GM23248 (cell line): Measurements from ENCODE around the gene PDE1A. TPM values are rescaled to one million over a fixed set of nuclear protein-coding genes. Genes with fewer than 3 reads are reported as not detected.

Experiments
- DNase-seq: peaks from one replicate; pipeline ENCODE4 v3.0.0-alpha.2; 2015
- H2AFZ ChIP-seq: fragments of 200-600 bp; sonication (generic); 2 replicates; pipeline ENCODE4 v1.6.1; 2016; ENCODE audit warnings: antibody characterized with exemption
- H3F3A ChIP-seq: fragments of 200-600 bp; sonication (generic); 2 replicates; pipeline ENCODE4 v1.6.1; 2016; ENCODE audit warnings: mild to moderate bottlenecking, antibody characterized with exemption, mixed run types; ENCODE audit not compliant: insufficient read depth
- H3K27ac ChIP-seq: fragments of 200-600 bp; sonication (generic); 2 replicates; pipeline ENCODE4 v1.5.1; 2016; ENCODE audit warnings: mild to moderate bottlenecking
- H3K27me3 ChIP-seq: fragments of 200-600 bp; sonication (generic); replicated peaks from 2 replicates; pipeline ENCODE4 v1.6.1; 2016; ENCODE audit warnings: mild to moderate bottlenecking; ENCODE audit not compliant: insufficient read depth
- H3K36me3 ChIP-seq: fragments of 200-600 bp; sonication (generic); 2 replicates; pipeline ENCODE4 v1.6.1; 2016; ENCODE audit warnings: low read depth, mild to moderate bottlenecking
- H3K4me1 ChIP-seq: fragments of 200-600 bp; sonication (generic); 2 replicates; pipeline ENCODE4 v1.6.1; 2016; ENCODE audit warnings: mild to moderate bottlenecking; ENCODE audit not compliant: insufficient read depth
- H3K4me2 ChIP-seq: fragments of 200-600 bp; sonication (generic); one replicate; pipeline ENCODE4 v1.6.1; 2016; ENCODE audit warnings: mild to moderate bottlenecking; ENCODE audit not compliant: unreplicated experiment
- H3K4me3 ChIP-seq: fragments of 200-600 bp; sonication (generic); 2 replicates; pipeline ENCODE4 v1.5.1; 2016; ENCODE audit warnings: mild to moderate bottlenecking
- H3K79me2 ChIP-seq: fragments of 200-600 bp; sonication (generic); 2 replicates; pipeline ENCODE4 v1.6.1; 2016; ENCODE audit warnings: mild to moderate bottlenecking; ENCODE audit not compliant: insufficient read depth
- H3K9ac ChIP-seq: fragments of 200-600 bp; sonication (generic); 2 replicates; pipeline ENCODE4 v1.6.1; 2016; ENCODE audit warnings: mild to moderate bottlenecking
- H3K9me2 ChIP-seq: fragments of 200-600 bp; sonication (generic); 2 replicates; pipeline ENCODE4 v1.6.1; 2016; ENCODE audit warnings: mixed run types, mild to moderate bottlenecking, moderate library complexity; ENCODE audit not compliant: insufficient read depth
- H3K9me3 ChIP-seq: fragments of 200-600 bp; sonication (generic); one replicate; pipeline ENCODE4 v1.6.1; 2017; ENCODE audit warnings: low read depth
- H4K20me1 ChIP-seq: fragments of 200-600 bp; sonication (generic); 2 replicates; pipeline ENCODE4 v1.6.0; 2016; ENCODE audit not compliant: insufficient read depth
- EZH2 ChIP-seq: fragments of 200-600 bp; sonication (generic); IDR thresholded peaks from 2 replicates; pipeline ENCODE4 v1.6.1; 2018; ENCODE audit warnings: antibody characterized with exemption, mild to moderate bottlenecking; ENCODE audit not compliant: insufficient read depth, poor library complexity, severe bottlenecking
- EZH2phosphoT487 ChIP-seq: fragments of 200-600 bp; sonication (generic); IDR thresholded peaks from 2 replicates; pipeline ENCODE4 v1.6.1; 2018; ENCODE audit warnings: antibody characterized with exemption, moderate library complexity, mild to moderate bottlenecking, low read depth; ENCODE audit not compliant: insufficient read depth
- WGBS, 2 experiments: methylation state at CpG; one replicate each; pipeline ENCODE4 v1.1.6; 2015 to 2017; ENCODE audit warnings: low lambda C conversion rate in 2 of 2, low coverage in 1 of 2; ENCODE audit errors: missing lambda C conversion rate in 2 of 2; 5-methylcytosine and 5-hydroxymethylcytosine counted together
- in situ Hi-C: fragments of 300-500 bp; cut with MboI; formaldehyde crosslinking; loops from 2 replicates; pipeline ENCODE4 v1.15.0; 2020
- polyA plus RNA-seq: library from polyadenylated mRNA; unstranded; fragments of >200 nt; fragmentation: Nextera tagmentation; extraction: Ambion mirVana; gene quantifications from 2 replicates; pipeline ENCODE4 v1.2.1, GENCODE V29; 2016
- total RNA-seq: library from RNA; depleted of rRNA; stranded (reverse); fragments of >200 nt; shearing (Covaris generic); gene quantifications from 2 replicates; pipeline ENCODE4 v1.2.3, GENCODE V29; 2014

The PDE1A gene
- total and polyA plus RNA-seq, 2 experiments from 2014 or later = 1.0 to 1.9 TPM

GRCh38 chr2:182330451-182331305, 96.2 kb downstream of the PDE1A start:
- in situ Hi-C loops = no loop called here
- peak; percentile 56 for DNase-seq

GRCh38 chr2:182324665-182325064, 102.2 kb downstream of the PDE1A start:
- Histone ChIP-seq H3F3A (0 out of 2 replicates have a peak, but pooled peaks cover 5% of the 10 kb centered on the region), H3K9me3 (no peaks in the 10 kb centered on the region), H3K36me3 (no peaks in the 10 kb centered on the region), H3K4me1 (peaks cover 13% of the 10 kb centered on the region), H3K79me2 (no peaks in the 10 kb centered on the region), H3K9me2 (no peaks in the 10 kb centered on the region), H4K20me1 (no peaks in the 10 kb centered on the region), H3K4me2 (no peak overlapping the region), H3K27me3 (no peaks in the 10 kb centered on the region), H3K9ac (no peak overlapping the region), H3K4me3 (no peak overlapping the region), H2AFZ (no peak overlapping the region), H3K27ac (no peak overlapping the region)
- WGBS, 2 experiments = 71 to 76% methylated on average over 4 of the region's 4 CpGs
- TF ChIP-seq EZH2 (no peak), EZH2phosphoT487 (no peak)
- in situ Hi-C loops = no loop called here
- peak; percentile 45 for DNase-seq

More at GRCh38 chr2:182330451-182331305, 96.2 kb downstream of the PDE1A start:
- Histone ChIP-seq H3K79me2 (no peaks in the 10 kb centered on the region), H2AFZ (peak overlapping the region; percentile 69), H3K4me3 (no peak overlapping the region), H3K27me3 (no peaks in the 10 kb centered on the region), H3K9me3 (no peaks in the 10 kb centered on the region), H3F3A (no peaks in the 10 kb centered on the region; the same call in 1 of the 2 replicates), H3K9ac (no peak overlapping the region), H3K36me3 (no peaks in the 10 kb centered on the region), H3K27ac (peak overlapping the region; percentile 60), H3K9me2 (no peaks in the 10 kb centered on the region), H4K20me1 (no peaks in the 10 kb centered on the region), H3K4me2 (no peak overlapping the region), H3K4me1 (peaks cover 6% of the 10 kb centered on the region; the same call in 1 of the 2 replicates)
- 81 to 86% methylated on average over 5 of the region's 5 CpGs for WGBS, 2 experiments
- TF ChIP-seq EZH2 = no peak
- TF ChIP-seq EZH2phosphoT487 = no peak

- Histone ChIP-seq H4K20me1 (no peaks in the 10 kb centered on the region), H2AFZ (no peak overlapping the region), H3F3A (peaks cover 19% of the 10 kb centered on the region), H3K4me1 (peaks cover 29% of the 10 kb centered on the region), H3K9me3 (no peaks in the 10 kb centered on the region), H3K27ac (no peak overlapping the region), H3K27me3 (no peaks in the 10 kb centered on the region), H3K36me3 (no peaks in the 10 kb centered on the region), H3K9me2 (no peaks in the 10 kb centered on the region), H3K9ac (no peak overlapping the region), H3K79me2 (no peaks in the 10 kb centered on the region), H3K4me2 (no peak overlapping the region), H3K4me3 (no peak overlapping the region)
- in situ Hi-C loops = no loop called here
- WGBS, 2 experiments = 44 to 45% methylated on average over 1 of the region's 1 CpG
- DNase-seq = no peak
- TF ChIP-seq EZH2phosphoT487 = no peak
- TF ChIP-seq EZH2 = no peak
Measured at GRCh38 chr2:182321096-182321495, 105.7 kb downstream of the PDE1A start.

GRCh38 chr2:182319556-182320505, 107.0 kb downstream of the PDE1A start:
- DNase-seq = peak; percentile 39
- peaks cover 26% of the 10 kb centered on the region for H3K4me1 ChIP-seq
- H3K36me3 ChIP-seq = no peaks in the 10 kb centered on the region
- peak overlapping the region; percentile 9; the same call in 1 of the 2 replicates for H3K27ac ChIP-seq
- H3K9me2 ChIP-seq = no peaks in the 10 kb centered on the region
- H3K4me2 ChIP-seq = peak overlapping the region; percentile 39
- in situ Hi-C loops = no loop called here
- no peaks in the 10 kb centered on the region for H3K79me2 ChIP-seq
- no peak overlapping the region for H3K9ac ChIP-seq
- peaks cover 19% of the 10 kb centered on the region for H3F3A ChIP-seq
- no peak overlapping the region for H2AFZ ChIP-seq
- no peaks in the 10 kb centered on the region for H3K9me3 ChIP-seq
- no peaks in the 10 kb centered on the region for H3K27me3 ChIP-seq
- H3K4me3 ChIP-seq = no peak overlapping the region
- no peak for TF ChIP-seq EZH2
- no peak for TF ChIP-seq EZH2phosphoT487
- no peaks in the 10 kb centered on the region for H4K20me1 ChIP-seq
- 65 to 71% methylated on average over 4 of the region's 4 CpGs for WGBS, 2 experiments
